Kidney capillary endothelial cell (primary cell): ENCODE measurements around the gene CABP2.
"Not testable (repeated sequence)": the region's sequence is repeated elsewhere in the genome, so short reads cannot be mapped to it uniquely, and the experiment has no call there.

ENCODE experiments used
- DNase-seq: peaks from one replicate; pipeline ENCODE4 v3.0.0-alpha.2; 2018; ENCODE audit warnings: low spot score

Gene CABP2

DNA sequence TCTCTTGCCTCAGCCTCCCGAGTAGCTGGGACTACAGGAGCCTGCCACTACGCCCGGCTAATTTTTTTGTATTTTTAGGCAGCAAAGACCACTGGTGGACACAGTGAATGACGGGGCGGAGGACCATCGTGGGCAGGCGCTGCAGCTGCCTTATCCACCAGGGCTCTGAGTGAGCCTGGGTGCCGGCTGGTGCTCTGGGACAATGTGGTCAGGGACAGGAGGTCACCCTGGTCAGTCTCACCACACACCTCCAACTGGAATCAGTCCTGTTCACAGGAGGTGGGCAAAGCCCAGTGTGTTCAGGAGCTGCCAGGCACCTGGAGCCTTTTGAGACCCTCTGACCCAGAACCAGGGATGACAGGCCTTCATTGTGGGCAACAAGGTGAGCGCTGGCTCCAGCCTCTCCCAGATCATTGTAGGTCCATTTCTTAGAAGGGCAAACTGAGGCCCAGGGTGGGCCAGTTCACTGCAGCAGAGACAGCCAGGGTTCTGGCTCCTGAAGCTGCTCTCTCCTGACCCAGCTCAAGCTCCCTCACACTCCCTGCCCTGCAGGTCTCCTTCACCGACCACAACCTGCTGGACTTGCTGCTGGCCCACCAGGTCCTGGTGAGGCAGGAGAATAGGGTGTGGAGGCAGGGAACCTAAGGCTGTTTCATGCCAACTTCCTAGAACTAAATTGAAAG, 15.7 kb upstream of the CABP2 start:
- DNase-seq: no peak

DNA sequence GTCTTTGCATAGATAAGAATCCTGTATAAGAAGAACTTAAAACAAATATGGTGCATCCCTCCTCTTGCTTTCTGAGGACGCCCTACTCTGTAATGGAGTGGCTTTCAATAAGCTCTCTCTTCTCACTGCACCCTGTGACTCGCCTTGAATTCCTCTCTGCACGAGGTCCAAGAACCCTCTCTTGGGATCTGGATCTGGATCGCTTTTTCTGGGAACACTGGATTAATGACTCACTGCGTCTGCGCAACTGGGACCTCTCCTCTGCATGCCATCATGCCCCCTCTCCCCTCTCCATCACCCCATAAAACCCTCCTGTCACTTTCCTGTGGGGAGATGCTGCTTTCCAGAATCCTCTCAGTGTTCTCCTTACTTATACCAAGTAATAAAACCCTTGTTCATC, 15.1 kb upstream of the CABP2 start:
- no peak for DNase-seq

- DNase-seq: no peak
These were observed 12.3 kb upstream of the CABP2 start for GRCh38 chr11:67535561-67535960.

DNA sequence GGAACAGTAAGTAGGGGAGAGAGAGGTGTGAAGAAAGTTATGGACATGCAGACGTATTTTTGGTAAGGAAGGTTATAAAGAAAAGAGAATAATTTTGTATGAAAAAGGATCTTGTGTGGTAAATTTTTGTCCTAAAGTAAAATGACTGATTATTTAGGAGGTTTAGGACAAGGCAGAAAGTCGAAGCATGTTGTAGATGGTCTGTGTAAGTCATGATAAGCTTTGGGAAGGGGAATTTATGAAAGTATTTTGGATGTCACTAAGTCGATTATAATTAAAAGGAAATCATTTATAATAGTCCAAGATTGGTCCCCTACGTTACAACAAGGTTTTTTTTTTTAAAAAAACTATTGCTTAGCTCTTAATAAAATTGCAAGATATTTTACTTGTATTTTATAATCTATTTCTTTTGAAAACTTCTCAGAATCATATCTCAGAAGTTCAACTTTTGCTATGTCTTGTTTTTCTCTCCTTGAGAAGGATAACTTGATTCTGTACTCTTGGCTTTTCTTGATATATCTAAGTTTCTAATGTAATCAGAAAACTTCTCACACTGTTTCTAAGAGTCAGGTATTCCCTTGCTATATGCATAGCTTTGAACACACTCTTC, 10.9 kb upstream of the CABP2 start:
- DNase-seq: no peak

GRCh38 chr11:67532889-67533288, 9.6 kb upstream of the CABP2 start:
- no peak for DNase-seq

DNA sequence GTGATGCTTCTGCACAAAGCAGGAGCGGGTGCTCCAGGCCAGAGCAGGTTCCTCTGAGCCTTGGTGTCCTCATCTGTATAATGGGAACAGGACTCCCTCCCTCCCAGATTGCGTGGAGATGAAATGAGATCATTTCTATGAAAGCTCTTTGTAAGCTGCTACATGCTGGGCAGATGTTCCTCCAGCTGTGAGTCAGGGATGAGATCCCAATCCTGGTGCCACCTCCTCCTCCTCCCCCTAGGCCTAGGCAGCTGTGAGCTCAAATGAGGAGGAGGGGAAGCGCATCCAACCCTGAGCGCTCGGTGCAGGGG, 7.0 kb upstream of the CABP2 start:
- no peak for DNase-seq

GRCh38 chr11:67528376-67528775, 5.1 kb upstream of the CABP2 start:
- no peak for DNase-seq

DNA sequence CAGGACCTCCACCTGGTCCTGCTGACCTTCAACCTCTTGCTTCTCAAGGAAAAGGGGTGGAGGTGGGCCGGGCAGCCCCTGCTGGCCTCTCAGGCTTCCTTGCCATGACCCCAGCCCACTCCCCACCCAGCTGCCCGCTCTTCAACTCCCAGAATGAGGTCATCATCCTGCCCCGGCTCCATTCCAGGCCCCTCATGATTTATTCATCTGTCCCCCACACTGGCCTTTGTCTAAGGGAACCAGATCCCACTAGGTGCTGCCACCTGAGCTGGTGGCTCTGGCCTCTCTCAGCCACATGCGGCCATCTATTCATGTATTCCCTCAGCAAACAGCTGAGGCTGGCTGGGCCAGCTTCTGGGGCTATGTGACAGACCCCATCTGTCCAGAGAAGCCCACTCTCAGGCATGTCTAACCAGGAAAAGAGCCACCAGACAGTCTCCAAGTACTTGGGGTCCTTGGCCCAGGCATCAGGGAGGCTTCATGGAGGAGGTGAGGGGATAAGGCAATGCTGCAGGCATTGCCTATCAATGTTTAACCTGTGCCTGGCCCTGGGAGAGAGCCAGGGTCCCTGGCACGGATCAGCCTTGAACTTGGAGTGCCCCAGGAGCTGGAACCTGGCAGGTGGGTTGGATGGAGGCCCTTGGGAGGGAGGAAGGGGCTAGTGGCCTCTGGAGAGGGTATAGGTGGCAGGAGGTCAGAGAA, 2.2 kb upstream of the CABP2 start:
- DNase-seq: no peak

DNA sequence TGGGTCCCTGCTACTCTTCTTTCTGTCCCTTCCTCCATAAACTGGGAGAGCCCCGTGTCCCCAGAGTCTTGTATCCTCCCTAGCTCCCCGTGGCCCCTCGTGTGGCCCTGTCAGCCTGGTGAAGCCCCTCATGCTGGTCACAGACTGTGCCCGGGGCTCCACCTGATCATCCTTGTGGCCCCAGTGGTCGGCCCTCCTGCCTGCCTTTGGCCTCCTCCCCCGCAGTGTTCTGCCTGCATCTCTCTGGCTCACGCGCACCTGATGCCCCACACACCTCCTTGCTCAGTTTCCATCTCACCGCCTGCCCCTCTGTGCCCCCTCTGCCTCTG, 1.2 kb upstream of the CABP2 start:
- no peak for DNase-seq

DNA sequence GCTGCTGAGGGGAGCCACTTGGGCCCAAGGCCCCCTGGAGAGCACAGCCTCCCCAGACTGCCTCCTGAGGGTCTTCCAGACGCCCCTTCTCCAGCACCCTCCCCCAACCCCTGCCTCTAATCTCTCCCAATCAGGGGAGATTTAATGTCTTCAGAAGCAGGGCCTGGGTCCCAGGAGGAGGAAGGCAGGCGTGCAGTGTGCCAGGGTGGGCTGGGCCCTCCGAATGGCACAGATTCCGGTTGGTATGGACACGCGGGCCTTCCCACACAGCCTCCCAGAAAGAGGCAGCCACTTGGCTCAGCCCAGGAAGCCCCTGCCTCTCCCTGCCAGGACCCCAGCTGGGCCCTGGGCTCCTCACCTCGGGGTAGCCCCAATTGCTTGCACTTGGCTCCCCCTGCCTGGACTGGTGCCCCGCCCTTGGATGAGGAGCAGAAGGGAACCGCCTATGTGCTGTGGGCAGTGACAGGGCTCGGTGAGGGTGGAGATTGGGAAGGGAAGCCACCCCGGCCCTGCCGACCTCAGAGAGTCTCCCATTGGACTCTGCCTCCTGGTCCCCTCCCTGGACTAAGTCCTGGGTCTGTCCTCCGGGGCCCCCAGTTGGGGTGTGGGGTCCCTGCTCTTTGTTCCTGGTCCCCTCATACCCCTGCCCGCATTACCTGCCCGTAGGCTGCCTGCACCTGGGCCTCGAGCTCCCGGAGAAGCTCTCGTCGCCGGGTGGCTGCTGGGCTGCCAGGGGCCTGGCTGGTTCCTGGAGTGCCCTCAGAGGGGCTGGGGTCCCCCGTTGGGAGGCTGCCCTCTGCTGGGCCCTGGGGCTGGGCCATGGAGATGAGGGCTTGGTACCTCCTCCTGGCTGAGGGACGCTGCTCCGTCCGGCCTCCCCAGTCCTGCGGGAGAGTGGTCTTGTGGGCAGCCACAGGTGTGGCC, 572 bp upstream of the CABP2 start:
- no peak for DNase-seq

DNA sequence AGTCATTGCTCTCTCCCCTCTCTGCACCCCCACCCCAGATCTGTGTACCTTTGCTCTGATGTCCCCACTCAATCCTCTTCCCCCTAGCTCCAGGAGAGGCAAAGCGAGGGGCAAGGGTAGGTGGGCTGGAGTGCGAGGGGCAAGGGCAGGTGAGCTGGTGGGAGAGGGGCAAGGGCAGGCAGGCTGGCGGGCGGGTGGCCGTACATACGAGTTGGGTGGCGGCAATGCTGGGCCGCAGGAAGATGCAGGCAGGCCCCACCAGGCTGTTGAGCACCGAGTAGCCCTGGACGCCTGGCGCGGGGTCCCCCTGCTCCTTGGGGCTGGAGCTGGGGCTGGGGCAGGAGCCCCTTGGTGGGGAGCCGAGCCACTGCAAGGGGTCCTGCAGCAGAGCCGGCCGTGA, 908 bp downstream of the CABP2 start:
- DNase-seq: no peak

DNA sequence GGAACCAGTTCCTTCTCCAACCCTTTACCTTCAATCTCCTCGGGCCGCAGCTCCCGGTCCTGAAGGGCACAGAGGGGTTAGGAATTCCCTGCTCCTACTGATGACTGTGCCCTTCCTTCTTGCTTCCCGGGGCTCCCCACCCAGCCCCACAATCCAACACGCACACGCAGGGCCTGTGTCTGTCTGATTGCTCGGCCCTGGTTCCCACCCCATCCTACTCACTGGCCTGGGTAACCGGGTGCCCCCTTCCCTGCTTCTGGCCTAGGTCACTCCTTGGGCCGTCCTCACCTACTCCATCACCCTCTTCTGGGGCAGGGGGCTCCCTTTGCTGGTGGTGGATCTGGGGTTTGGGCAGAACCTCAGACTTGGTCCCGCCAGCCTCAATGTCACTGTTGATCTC, 1.3 kb downstream of the CABP2 start:
- no peak for DNase-seq

DNA sequence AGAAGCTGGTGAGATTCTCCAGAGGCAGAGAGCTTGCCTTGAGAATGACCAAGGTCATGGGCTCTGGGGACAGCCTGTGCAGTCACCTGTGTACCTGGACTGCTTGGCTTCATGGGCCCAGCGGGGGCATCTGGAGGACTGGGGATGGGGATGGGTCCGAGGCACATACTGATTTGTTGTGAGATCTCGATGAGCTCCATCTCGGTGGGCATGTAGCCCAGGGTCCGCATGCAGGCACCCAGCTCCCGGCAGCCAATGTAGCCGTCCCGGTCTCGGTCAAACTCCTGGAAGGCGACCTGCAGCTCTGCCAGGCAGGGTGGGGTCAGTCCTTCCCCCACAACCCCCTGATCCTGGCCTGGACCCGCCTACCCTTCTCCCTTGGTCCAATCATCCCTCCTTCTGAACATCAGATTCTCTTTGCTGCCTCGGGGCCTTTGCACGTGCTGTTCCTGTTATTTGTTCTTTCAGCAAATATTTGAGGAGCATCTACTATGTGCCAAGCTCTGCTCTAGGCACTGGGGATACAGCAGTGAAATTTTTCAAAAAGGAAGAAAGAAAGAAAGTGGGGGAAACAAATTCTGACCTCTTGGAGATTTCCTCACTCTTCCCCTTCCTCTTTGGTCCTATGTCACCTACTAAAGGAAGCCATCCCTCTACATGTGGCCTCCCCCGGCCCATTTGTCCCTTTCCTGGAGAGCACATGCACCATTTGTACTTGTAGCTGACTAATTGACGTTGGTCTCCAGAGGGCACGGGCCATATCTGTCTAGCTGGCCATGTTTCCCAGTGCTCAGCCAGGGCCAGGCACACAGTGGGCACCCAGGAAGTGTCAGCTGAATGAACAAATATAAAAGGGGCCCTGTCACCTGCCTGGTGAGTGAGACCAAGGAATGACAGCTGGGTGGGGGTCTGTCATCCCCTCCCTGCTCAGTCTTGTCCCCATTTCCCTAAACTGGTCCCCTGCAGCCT, 2.1 kb downstream of the CABP2 start:
- DNase-seq: no peak

DNA sequence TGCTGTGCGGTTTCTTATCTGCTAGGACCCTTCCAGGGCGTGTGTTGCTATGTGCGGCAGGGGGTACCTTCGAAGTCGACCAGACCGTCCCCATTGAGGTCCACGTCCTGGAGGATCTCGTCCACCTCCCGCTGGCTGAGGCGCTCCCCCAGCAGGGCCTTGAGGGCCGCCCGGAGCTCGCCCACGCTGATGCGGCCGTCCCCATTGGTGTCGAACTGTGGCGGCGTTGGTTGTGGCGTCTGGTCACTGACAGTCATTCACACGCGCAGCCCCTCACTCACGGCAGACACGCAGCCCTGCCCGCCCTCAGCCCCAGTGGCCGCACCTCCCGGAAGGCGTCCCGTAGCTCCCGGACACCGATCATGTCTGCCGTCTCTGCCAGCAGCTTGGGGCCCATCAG, 3.5 kb downstream of the CABP2 start:
- no peak for DNase-seq

DNA sequence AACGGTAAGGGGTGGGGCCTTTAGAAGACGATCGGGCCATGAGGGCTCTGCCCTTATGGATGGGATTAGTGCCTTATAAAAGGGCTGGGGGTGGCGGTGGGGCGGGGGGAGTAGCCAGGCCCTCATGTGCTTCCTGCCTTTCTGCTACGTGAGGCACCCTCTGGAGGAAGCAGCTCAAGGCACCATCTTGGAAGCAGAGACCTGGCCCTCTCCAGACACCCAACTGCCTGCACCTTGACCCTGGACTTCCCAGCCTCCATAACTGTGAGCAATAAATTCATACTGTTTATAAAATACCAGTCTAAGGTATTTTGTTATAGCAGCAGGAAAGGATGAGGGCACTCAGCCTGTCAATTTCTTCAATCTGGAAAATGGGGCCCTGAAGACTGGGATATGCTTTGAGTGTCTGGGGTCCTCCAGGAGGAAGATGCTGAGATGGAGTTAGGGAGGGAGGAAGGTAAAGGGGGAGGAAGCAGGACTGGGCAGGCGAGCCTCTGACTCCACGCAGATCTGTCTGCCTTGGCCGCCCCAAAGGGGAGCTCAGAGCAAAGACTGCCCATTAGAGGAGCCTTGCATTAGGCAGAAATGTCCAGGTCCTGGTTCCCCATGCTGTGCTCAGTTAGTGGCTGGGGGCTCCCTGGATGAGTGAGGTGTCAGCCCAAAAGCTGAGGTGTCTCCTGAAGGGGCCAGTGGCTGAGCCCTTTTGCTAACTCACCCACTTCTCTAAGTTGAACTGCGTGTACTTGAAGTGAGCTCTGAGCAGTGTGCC, 5.3 kb downstream of the CABP2 start:
- DNase-seq: no peak

DNA sequence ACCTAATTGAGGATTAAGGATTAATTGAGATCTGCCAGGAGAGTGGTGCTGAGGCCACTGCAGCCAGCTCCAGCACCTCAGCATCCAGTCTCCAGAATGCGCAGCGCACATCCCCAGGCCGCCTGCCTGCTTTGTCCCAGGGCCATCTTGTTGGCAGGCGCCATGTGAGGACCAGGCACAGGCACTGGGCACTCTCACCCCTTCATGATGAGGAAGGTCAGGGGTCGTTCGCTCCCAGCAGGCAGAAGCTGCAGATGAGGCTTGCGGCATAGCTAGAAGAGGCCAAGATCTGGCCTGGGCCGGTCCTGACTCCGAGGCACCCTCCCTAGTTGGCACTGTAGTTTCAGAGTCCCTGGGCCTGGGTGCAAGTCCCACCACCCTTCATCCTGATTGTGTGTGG, 6.4 kb downstream of the CABP2 start:
- no peak for DNase-seq

- no peak for DNase-seq
These were observed 9.1 kb downstream of the CABP2 start for GRCh38 chr11:67514116-67514515.

GRCh38 chr11:67511558-67511957, 11.7 kb downstream of the CABP2 start:
- not testable (repeated sequence) for DNase-seq

DNA sequence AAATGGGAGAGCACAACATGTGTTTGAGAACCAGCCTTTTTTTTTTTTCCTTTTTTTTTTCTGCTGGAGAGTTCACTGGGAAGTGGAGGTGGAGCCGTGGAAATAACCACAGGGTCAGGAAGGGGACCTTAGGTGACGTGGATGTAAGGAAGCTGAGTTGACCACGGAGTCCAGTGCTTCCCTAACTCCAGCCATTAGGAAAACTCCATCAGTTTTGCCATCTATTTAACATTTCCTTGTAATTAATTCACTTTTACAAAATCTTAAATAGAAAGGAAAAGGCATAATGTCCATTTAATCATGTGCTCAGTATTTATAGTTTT, 13.3 kb downstream of the CABP2 start:
- no peak for DNase-seq

GRCh38 chr11:67508486-67509121, 14.6 kb downstream of the CABP2 start:
- DNase-seq: peak; percentile 95
